ENCODE data around the gene C2CD3. TPM values are rescaled to one million over a fixed set of nuclear protein-coding genes. Genes with fewer than 3 reads are reported as not detected.
A peak's percentile ranks its signal among the peaks of the same experiment; 100 is the strongest.

The C2CD3 gene
- total and polyA plus RNA-seq, 9 of the 15 experiments (the other 6 are each of a cell fraction or from before 2014, with no cell fraction given), result 4.4 to 20.2 (median 15.4) TPM

GRCh38 chr11:73980001-73980961, 190.5 kb downstream of the C2CD3 start (continued):
- TF ChIP-seq CHD2 (IDR thresholded peaks at IDR 0.05; ENCODE audit: low read depth, low read length), result peak; percentile 15; the same call in 1 of the 2 replicates
- no peak for TF ChIP-seq RBM17 (IDR thresholded peaks at IDR 0.05; ENCODE audit: borderline replicate concordance, low read depth, low read length)
- TF ChIP-seq THAP12 (CRISPR knock-in tag; IDR thresholded peaks at IDR 0.05), result no peak
- no peak for TF ChIP-seq ZNF76 (CRISPR knock-in tag; IDR thresholded peaks at IDR 0.05; ENCODE audit: borderline replicate concordance)
- peak; percentile 51 for TF ChIP-seq GABPB1 (CRISPR knock-in tag; IDR thresholded peaks at IDR 0.05)
- no peak for TF ChIP-seq STAT6 (CRISPR knock-in tag; IDR thresholded peaks at IDR 0.05)
- peak; percentile 33; the same call in 1 of the 2 replicates for TF ChIP-seq VEZF1 (CRISPR knock-in tag; IDR thresholded peaks at IDR 0.05)
- TF ChIP-seq POLR2AphosphoS5 (IDR thresholded peaks at IDR 0.05; ENCODE audit: control insufficient read depth, insufficient read depth, low read depth, low read length), result peak; percentile 68
- no peak for TF ChIP-seq SIN3B (IDR thresholded peaks at IDR 0.05; ENCODE audit: low read depth)
- TF ChIP-seq MYBL2 (IDR thresholded peaks at IDR 0.05; ENCODE audit: low read depth), result no peak
- TF ChIP-seq MYBL2 (CRISPR knock-in tag; IDR thresholded peaks at IDR 0.05; ENCODE audit: borderline replicate concordance), result no peak
- no peak for TF ChIP-seq MTA3 (IDR thresholded peaks at IDR 0.05; ENCODE audit: borderline replicate concordance)
- TF ChIP-seq ZKSCAN1 (IDR thresholded peaks at IDR 0.05; ENCODE audit: low read depth, low read length), result 0 out of 2 replicates have a peak, but pooled peaks have one; percentile 27
- TF ChIP-seq ZNF146 (CRISPR knock-in tag; IDR thresholded peaks at IDR 0.05; ENCODE audit: unreplicated experiment), result no peak
- no peak for TF ChIP-seq CEBPB (tag; IDR thresholded peaks at IDR 0.05)
- peak in 1 of 2 experiments; percentile 38; a peak in 3 of 4 replicates for TF ChIP-seq MNT (conservative IDR thresholded peaks at IDR 0.05)
- no peak for TF ChIP-seq SREBF2 (CRISPR knock-in tag; IDR thresholded peaks at IDR 0.05)
- TF ChIP-seq MAX (CRISPR knock-in tag; IDR thresholded peaks at IDR 0.05), result 0 out of 2 replicates have a peak, but pooled peaks have one; percentile 11
